GM20431 (cell line): ENCODE data around the gene BCKDHA.
"Not testable (repeated sequence)": the region's sequence is repeated elsewhere in the genome, so short reads cannot be mapped to it uniquely, and the experiment has no call there.

Source experiments
- in situ Hi-C: fragments of 300-500 bp; cut with MseI, MboI; formaldehyde crosslinking; loops from one replicate; pipeline ENCODE4 v1.15.0; 2020; ENCODE audit warnings: low sequenced_read_pairs; ENCODE audit not compliant: unreplicated experiment

The BCKDHA gene

DNA sequence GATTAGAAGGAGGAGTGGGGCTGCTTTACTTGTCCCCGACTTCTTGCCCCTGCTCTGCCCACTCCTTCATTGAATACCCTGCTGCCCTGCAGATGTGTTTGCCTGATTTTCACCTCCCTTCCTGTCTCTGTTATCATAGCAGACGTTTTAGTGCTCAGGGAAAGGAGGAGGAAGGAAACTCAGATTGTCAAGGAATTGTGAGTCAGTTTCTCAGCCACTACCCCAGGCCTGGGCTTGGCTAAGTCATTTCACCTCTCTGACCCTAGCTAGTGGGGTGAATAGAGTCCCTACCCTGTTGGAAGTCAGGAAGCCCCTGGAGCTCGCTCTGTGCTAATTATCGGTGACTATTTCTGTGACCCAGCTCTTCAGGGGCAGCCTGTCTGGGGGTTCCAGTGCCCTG is 3.9 kb downstream of the BCKDHA start:
- in situ Hi-C loops, result no loop called here

GRCh38 chr19:41402010-41402409 is 4.4 kb downstream of the BCKDHA start:
- in situ Hi-C loops, result no loop called here

GRCh38 chr19:41403181-41403970 is 5.8 kb downstream of the BCKDHA start:
- in situ Hi-C loops, result no loop called here

DNA sequence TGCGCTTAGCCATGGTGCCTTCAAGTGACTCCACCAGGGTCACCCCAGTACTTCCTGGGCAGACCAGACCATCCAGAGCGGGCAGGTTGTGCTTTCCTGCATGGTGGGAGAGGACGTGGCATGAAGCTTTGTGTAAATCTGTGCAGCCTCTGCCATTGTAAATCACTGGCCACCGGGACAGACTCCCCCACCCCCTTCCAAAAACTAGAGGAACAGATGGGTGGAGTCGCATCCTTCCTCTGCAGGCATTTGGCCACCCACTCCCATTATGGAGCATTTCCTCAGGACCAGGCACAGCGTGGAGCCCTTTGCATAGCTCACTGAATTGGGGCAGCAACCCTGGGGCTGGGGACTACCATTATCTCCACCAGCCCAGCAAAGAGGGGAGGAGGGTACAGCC is 8.2 kb downstream of the BCKDHA start:
- in situ Hi-C loops, result no loop called here

GRCh38 chr19:41407271-41407670 is 9.7 kb downstream of the BCKDHA start:
- in situ Hi-C loops, result no loop called here

DNA sequence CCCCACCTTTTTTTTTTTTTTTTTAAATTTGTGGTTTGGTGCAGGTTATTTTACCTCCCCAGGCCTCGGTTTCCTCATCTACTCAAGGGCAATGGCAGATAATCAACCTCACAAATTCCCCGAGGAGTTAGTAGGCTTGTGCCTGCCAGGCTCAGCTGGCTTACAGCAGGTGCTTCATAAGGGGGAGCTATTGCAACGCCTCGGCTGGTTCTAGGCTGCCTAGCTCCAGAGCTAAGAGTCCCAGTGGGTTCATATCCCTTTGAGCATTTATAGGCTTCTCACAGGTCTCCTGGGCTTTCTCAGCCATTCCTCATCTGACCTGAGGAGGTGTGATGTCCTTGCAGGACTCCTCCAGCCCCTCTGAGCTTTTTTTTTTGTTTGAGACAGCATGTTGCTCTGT is 10.6 kb downstream of the BCKDHA start:
- in situ Hi-C loops, result no loop called here

DNA sequence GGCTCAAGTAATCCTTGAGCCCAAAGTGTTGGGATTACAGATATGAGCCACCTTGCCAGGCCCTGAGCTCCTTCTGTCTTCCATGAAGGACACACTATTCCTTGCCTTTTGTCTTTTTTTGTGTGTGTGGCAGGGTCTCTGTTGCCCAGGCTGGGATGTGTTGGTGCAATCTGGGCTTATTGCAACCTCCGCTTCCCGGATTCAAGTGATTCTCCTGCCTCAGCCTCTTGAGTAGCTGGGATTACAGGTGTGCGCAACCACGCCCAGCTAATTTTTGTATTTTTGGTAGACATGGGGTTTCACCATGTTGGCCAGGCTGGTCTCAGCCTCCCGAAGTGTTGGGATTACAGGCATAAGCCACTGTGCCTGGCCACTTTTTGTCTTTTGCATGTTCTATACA is 11.2 kb downstream of the BCKDHA start:
- in situ Hi-C loops, result not testable (repeated sequence)

DNA sequence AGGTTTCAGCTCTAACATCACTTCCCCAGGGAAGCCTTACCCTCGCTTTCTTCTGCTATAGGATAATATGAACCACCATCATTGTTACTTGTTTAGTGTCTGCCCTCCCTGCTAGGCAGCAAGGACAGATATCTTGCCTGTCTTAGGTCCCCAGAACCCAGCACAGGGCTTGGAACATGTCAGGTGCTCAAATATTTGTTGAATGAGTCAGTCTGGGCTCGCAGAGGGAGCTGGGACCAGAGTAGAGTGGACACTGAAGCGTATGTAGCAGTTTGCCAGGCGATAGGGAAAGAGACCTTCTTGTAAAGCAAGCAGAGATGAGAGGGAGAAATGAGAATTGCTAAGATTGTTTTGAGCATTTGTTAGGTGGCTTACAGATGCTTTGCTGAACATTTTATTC is 11.7 kb downstream of the BCKDHA start:
- in situ Hi-C loops, result no loop called here

- in situ Hi-C loops, result no loop called here
These were observed 12.9 kb downstream of the BCKDHA start for GRCh38 chr19:41410336-41411054.

GRCh38 chr19:41411100-41411967 is 13.7 kb downstream of the BCKDHA start:
- in situ Hi-C loops, result no loop called here

DNA sequence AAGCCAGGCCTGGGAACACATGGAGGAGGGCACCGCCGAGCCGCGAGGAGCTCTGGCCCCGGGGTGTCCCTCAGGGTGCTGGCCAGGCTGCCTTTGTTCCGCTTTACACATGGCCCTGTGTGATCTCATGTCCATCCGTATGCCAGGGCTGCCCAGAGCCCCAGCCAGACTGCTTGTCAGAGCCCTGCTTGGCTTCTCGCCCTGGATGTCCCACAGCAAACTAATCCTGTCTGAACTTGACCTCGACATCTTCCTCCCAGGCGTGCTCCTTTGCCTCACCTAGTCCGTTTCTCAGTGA is 14.3 kb downstream of the BCKDHA start:
- in situ Hi-C loops, result no loop called here

DNA sequence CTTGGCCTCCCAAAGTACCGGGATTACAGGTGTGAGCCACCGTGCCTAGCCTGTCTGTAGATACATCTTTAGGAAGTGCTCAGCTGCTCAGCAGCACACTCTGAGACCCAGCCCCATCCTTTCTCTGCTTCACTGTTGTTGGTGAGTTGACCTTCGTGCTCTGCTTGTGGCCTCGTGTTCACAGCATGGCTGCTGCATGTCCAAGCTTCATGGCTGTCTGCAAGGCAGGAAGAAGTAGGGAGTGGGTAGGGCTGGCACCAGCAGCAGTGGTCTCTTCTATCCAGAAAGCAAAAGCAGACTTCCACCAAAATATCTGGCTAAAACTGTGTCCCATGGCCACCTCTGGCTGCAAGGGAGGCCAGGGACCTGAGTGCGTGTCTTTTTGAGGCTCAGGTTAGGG is 15.3 kb downstream of the BCKDHA start:
- in situ Hi-C loops, result no loop called here

DNA sequence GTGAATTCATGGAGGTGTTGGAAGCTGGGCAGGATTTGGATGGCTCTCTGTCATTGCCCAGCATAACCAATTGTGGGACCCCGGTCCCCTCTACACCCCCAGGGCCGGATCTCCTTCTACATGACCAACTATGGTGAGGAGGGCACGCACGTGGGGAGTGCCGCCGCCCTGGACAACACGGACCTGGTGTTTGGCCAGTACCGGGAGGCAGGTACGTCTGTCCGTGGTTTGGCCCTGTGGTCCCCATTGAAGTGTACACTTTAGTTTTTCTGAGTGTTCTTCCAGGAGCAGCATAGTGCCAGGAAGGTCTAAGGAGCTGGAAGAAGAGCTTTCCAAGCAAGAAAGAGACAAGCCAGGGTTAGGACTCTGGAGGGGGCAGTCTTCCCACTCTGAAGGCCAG is 16.3 kb downstream of the BCKDHA start:
- in situ Hi-C loops, result no loop called here

DNA sequence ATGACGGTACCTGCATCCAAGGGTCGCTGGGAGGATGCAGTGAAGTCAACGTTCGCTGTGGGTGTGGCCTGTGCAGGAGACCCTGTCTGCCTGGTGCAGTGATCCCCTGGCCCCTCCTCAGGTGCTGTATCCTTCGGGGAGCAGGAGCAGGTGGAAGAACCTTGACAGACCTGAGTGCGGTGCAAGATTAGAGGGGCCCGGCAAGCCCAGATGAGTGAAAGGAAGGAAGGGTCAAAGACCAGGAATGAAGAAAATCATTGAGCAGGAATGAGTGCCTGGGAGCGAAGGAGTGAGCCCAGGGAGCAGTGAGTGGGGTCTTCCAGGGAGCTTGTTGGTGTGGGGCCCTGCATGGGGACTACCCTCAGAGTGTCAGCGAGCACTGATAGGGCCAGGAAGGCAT is 16.8 kb downstream of the BCKDHA start:
- in situ Hi-C loops, result no loop called here

- in situ Hi-C loops, result no loop called here
These were observed 17.5 kb downstream of the BCKDHA start for GRCh38 chr19:41415154-41415571.

DNA sequence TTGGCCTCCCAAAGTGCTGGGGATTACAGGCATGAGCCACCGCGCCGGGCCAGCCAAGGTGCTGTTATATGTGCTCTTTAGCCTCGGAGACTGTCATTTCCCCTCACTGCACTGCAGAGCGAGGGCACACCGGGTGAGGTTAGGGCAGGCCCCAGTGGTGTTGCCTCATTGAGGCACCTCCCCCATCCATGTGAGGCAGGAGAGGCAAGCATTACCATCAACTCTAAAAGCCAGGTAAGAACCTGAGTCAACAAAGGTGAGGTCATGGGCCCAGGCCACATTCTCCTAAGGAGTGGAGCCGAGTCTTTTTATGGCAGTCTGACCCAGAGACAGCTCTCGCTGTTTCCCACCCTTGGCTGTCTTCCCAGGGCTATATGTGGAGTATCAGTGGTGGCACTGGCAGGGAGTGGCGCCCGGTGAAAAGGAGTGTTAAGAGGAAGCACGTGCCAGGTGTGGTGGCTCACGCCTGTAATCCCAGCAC is 18.6 kb downstream of the BCKDHA start:
- in situ Hi-C loops, result no loop called here

GRCh38 chr19:41420101-41420880 is 22.7 kb downstream of the BCKDHA start:
- in situ Hi-C loops, result no loop called here

- in situ Hi-C loops, result no loop called here
These were observed 23.7 kb downstream of the BCKDHA start for GRCh38 chr19:41421314-41421713.

GRCh38 chr19:41421973-41422372 is 24.4 kb downstream of the BCKDHA start:
- in situ Hi-C loops, result no loop called here

- in situ Hi-C loops, result no loop called here
These were observed 24.8 kb downstream of the BCKDHA start for GRCh38 chr19:41422456-41422855.
